Hepatocyte (in vitro differentiated cells): ENCODE results near the gene CWC27. TPM values are rescaled to one million over a fixed set of nuclear protein-coding genes. Genes with fewer than 3 reads are reported as not detected.

Experiments used
- DNase-seq: peaks from one replicate; pipeline ENCODE4 v3.0.0-alpha.2; 2016; ENCODE audit warnings: low spot score
- H2AFZ ChIP-seq: fragments of 200-600 bp; sonication (generic); 2 replicates; pipeline ENCODE4 v1.6.0; 2016; ENCODE audit warnings: antibody characterized with exemption, mild to moderate bottlenecking
- H3K27ac ChIP-seq: fragments of 200-600 bp; sonication (generic); 2 replicates; pipeline ENCODE4 v1.5.1; 2016; ENCODE audit warnings: mild to moderate bottlenecking
- H3K27me3 ChIP-seq: fragments of 200-600 bp; sonication (generic); 2 replicates; pipeline ENCODE4 v1.6.1; 2016
- H3K36me3 ChIP-seq: fragments of 200-600 bp; sonication (generic); replicated peaks from 2 replicates; pipeline ENCODE4 v1.5.1; 2016; ENCODE audit warnings: low read depth; ENCODE audit not compliant: insufficient read depth
- H3K4me1 ChIP-seq: fragments of 200-600 bp; sonication (generic); 2 replicates; pipeline ENCODE4 v1.5.1; 2016; ENCODE audit warnings: mild to moderate bottlenecking, moderate library complexity; ENCODE audit not compliant: insufficient read depth
- H3K4me2 ChIP-seq: fragments of 200-600 bp; sonication (generic); 2 replicates; pipeline ENCODE4 v1.6.0; 2016
- H3K4me3 ChIP-seq: fragments of 200-600 bp; sonication (generic); 2 replicates; pipeline ENCODE4 v1.5.1; 2016; ENCODE audit warnings: mild to moderate bottlenecking
- H3K79me2 ChIP-seq: fragments of 200-600 bp; sonication (generic); 2 replicates; pipeline ENCODE4 v1.6.0; 2017; ENCODE audit warnings: mild to moderate bottlenecking
- H3K9me2 ChIP-seq: fragments of 200-600 bp; sonication (generic); replicated peaks from 2 replicates; pipeline ENCODE4 v1.6.0; 2017; ENCODE audit warnings: mild to moderate bottlenecking; ENCODE audit not compliant: insufficient read depth
- H3K9me3 ChIP-seq: fragments of 200-600 bp; sonication (generic); 2 replicates; pipeline ENCODE4 v1.5.1; 2016; ENCODE audit warnings: low read depth, mild to moderate bottlenecking
- H4K20me1 ChIP-seq: fragments of 200-600 bp; sonication (generic); 2 replicates; pipeline ENCODE4 v1.6.0; 2016; ENCODE audit warnings: mild to moderate bottlenecking; ENCODE audit not compliant: insufficient read depth, poor library complexity, severe bottlenecking
- CTCF ChIP-seq: fragments of 200-600 bp; sonication (generic); IDR thresholded peaks from 2 replicates; pipeline ENCODE4 v1.5.1; 2016; ENCODE audit warnings: antibody characterized with exemption, mild to moderate bottlenecking; ENCODE audit not compliant: poor library complexity
- EZH2 ChIP-seq: fragments of 200-600 bp; sonication (generic); IDR thresholded peaks from 2 replicates; pipeline ENCODE4 v1.6.1; 2016; ENCODE audit warnings: antibody characterized with exemption, mild to moderate bottlenecking, borderline replicate concordance
- EZH2phosphoT487 ChIP-seq: fragments of 200-600 bp; sonication (generic); IDR thresholded peaks from one replicate; pipeline ENCODE4 v1.6.1; 2018; ENCODE audit warnings: antibody characterized with exemption, mild to moderate bottlenecking, low read depth, moderate library complexity; ENCODE audit not compliant: unreplicated experiment, severe bottlenecking
- WGBS: methylation state at CpG from one replicate; pipeline ENCODE4 v1.1.6; 2016; ENCODE audit warnings: low lambda C conversion rate; ENCODE audit errors: missing lambda C conversion rate; 5-methylcytosine and 5-hydroxymethylcytosine counted together
- polyA plus RNA-seq: library from polyadenylated mRNA; unstranded; fragments of >200 nt; fragmentation: Nextera tagmentation; extraction: Ambion mirVana; gene quantifications from 2 replicates; pipeline ENCODE4 v1.2.1, GENCODE V29; 2016
- total RNA-seq: library from RNA; depleted of rRNA; stranded (reverse); fragments of >200 nt; gene quantifications from 2 replicates; pipeline ENCODE4 v1.2.3, GENCODE V29; 2014

Gene CWC27
- total and polyA plus RNA-seq, 2 experiments from 2014 or later = 15.8 to 32.5 TPM

- TF ChIP-seq CTCF (no peak), EZH2phosphoT487 (no peak), EZH2 (no peak)
- Histone ChIP-seq H3K79me2 (no peaks in the 10 kb centered on the region), H3K4me1 (no peaks in the 10 kb centered on the region), H3K9me2 (no peaks in the 10 kb centered on the region), H3K27ac (no peak overlapping the region), H3K4me3 (no peak overlapping the region), H3K9me3 (no peaks in the 10 kb centered on the region), H3K27me3 (no peaks in the 10 kb centered on the region), H2AFZ (no peak overlapping the region), H4K20me1 (no peaks in the 10 kb centered on the region), H3K4me2 (no peak overlapping the region), H3K36me3 (no peaks in the 10 kb centered on the region)
- WGBS = 91% methylated on average over 1 of the region's 1 CpG
- DNase-seq = no peak
These were observed 219.0 kb downstream of the CWC27 start for GRCh38 chr5:64987768-64988167.

GRCh38 chr5:65009207-65009606 lies 240.5 kb downstream of the CWC27 start:
- Histone ChIP-seq H3K79me2 (no peaks in the 10 kb centered on the region), H2AFZ (no peak overlapping the region), H3K4me1 (peaks cover 4% of the 10 kb centered on the region), H3K9me3 (no peaks in the 10 kb centered on the region), H3K27me3 (no peaks in the 10 kb centered on the region), H3K9me2 (no peaks in the 10 kb centered on the region), H3K27ac (no peak overlapping the region), H3K4me3 (no peak overlapping the region), H4K20me1 (no peaks in the 10 kb centered on the region), H3K4me2 (no peak overlapping the region), H3K36me3 (no peaks in the 10 kb centered on the region)
- WGBS = 90% methylated on average over 1 of the region's 1 CpG
- TF ChIP-seq EZH2phosphoT487 (no peak), CTCF (no peak), EZH2 (no peak)
- no peak for DNase-seq

DNA sequence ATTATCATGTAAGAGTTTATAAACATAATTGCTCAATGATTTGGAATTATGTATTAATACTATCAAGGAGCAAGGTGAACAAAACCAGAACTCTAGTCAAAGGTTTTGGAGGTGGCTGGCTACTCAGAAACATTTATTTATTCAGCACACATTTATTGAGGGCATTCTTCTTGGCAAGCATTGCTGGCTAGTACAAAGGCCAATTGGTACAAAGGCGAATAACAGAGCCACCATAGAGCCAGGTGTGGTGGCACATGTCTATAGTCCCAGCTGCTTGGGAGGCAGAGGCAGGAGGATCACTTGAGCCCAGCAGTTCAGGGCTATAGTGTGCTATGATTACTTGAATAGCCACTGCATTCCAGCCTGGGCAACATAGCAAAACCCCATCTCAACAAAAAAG lies 242.1 kb downstream of the CWC27 start:
- Histone ChIP-seq H3K36me3 (no peaks in the 10 kb centered on the region), H3K4me1 (peaks cover 15% of the 10 kb centered on the region), H3K27me3 (no peaks in the 10 kb centered on the region), H3K27ac (no peak overlapping the region), H3K4me2 (no peak overlapping the region), H3K79me2 (no peaks in the 10 kb centered on the region), H3K9me2 (no peaks in the 10 kb centered on the region), H2AFZ (no peak overlapping the region), H4K20me1 (no peaks in the 10 kb centered on the region), H3K4me3 (no peak overlapping the region), H3K9me3 (no peaks in the 10 kb centered on the region)
- DNase-seq = no peak
- TF ChIP-seq EZH2 = no peak
- no peak for TF ChIP-seq EZH2phosphoT487
- TF ChIP-seq CTCF = no peak
- WGBS = 81% methylated on average over 1 of the region's 1 CpG
